Esophagus muscularis mucosa (tissue), 4 donors: ENCODE measurements around the gene ARMC9. TPM values are rescaled to one million over a fixed set of nuclear protein-coding genes. Genes with fewer than 3 reads are reported as not detected.
"Not testable (repeated sequence)": the region's sequence is repeated elsewhere in the genome, so short reads cannot be mapped to it uniquely, and the experiment has no call there.

ENCODE experiments used
- DNase-seq: peaks from one replicate; pipeline ENCODE4 v3.0.0-alpha.2; 2017; ENCODE audit errors: extremely low spot score
- H3K27ac ChIP-seq, 4 donors: fragments of 200-600 bp; sonication (generic); replicated peaks in 1 of 4; 1 replicate in 3 of 4; 2 replicates in 1 of 4; pipeline ENCODE4 v1.5.1; 2016 to 2019; ENCODE audit warnings: mild to moderate bottlenecking in 1 of 4
- H3K27me3 ChIP-seq, 4 donors: fragments of 200-600 bp; sonication (generic); one replicate each; pipeline versions ENCODE4 v1.5.1 to v1.6.0; 2016 to 2019
- H3K36me3 ChIP-seq, 4 donors: fragments of 200-600 bp; sonication (generic); one replicate each; pipeline ENCODE4 v1.5.1; 2016 to 2019
- H3K4me1 ChIP-seq, 4 donors: fragments of 200-600 bp; sonication (generic); one replicate each; pipeline ENCODE4 v1.5.1; 2016 to 2019
- H3K4me3 ChIP-seq, 4 donors: fragments of 200-600 bp; sonication (generic); 1 replicate in 2 of 4; 2 replicates in 2 of 4; pipeline ENCODE4 v1.5.1; 2016 to 2019; ENCODE audit warnings: mild to moderate bottlenecking in 4 of 4, moderate library complexity in 1 of 4
- H3K9me3 ChIP-seq, 4 donors: fragments of 200-600 bp; sonication (generic); 1 replicate in 3 of 4; 2 replicates in 1 of 4; pipeline ENCODE4 v1.5.1; 2016 to 2019
- EP300 ChIP-seq: sonication (generic); formaldehyde crosslinking; IDR thresholded peaks from one replicate; pipeline ENCODE4 v1.6.1; 2017; ENCODE audit warnings: antibody characterized with exemption
- POLR2A ChIP-seq: fragments of 450-650 bp; IDR thresholded peaks from one replicate; pipeline ENCODE4 v1.6.1; 2017; ENCODE audit warnings: antibody characterized with exemption, moderate library complexity, mild to moderate bottlenecking, low read depth
- POLR2AphosphoS5 ChIP-seq, 2 donors: sonication (generic); formaldehyde crosslinking; IDR thresholded peaks; one replicate each; pipeline ENCODE4 v1.6.1; 2017; ENCODE audit warnings: antibody characterized with exemption in 2 of 2
- WGBS: methylation state at CpG from one replicate; pipeline ENCODE4 v1.1.5; 2018; 5-methylcytosine and 5-hydroxymethylcytosine counted together
- intact Hi-C: fragments of 100-400 bp; cut with DNase I; formaldehyde crosslinking; loops from one replicate; pipeline ENCODE4 v1.15.1; 2023
- total RNA-seq, 4 donors: library from RNA; depleted of rRNA; stranded (reverse); fragments of >200 nt; gene quantifications; one replicate each; pipeline versions ENCODE4 v1.1.0 to v1.2.1, GENCODE V29; 2016
- TF ChIP-seq, protein P1 (sequence below), 3 experiments: fragments of 200-600 bp in 2 of 3; fragments of 450-650 bp in 1 of 3; sonication (generic) in 2 of 3; IDR thresholded peaks; one replicate each; pipeline ENCODE4 v1.5.1; 2017 to 2019; ENCODE audit warnings: antibody characterized with exemption in 3 of 3, mild to moderate bottlenecking in 2 of 3, moderate library complexity in 1 of 3

The ARMC9 gene
- total RNA-seq, 4 donors from 2014 or later = 119 to 262 (median 152) TPM

DNA sequence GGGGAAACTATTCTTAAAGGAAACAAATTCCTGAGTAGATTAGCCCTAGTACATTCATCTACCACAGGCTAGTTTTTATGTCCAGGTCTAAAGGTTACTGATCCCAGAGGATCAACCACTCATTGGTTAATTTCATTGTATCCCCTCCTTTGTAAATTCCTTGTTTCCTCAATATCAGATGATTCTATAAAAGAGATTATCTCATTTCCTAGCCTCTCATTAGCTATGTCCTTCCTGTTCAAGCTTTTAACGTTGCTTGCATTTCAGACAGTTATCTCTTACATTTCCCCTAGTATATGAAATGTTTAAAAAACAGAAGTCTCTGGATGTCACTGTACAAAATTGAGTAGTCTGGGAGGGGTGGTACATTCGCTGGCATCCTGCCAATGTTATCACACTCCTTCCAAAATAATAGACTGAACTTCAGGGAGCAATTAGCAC, 24.2 kb upstream of the ARMC9 start:
- no peaks in the 10 kb centered on the region for H3K9me3 ChIP-seq
- H3K4me3 ChIP-seq = no peak overlapping the region
- intact Hi-C loops = no loop called here
- peak overlapping the region in 1 of 4 donors; percentile 9 for H3K27ac ChIP-seq
- H3K4me1 ChIP-seq = peaks cover 9 to 24% (median 20%) of the 10 kb centered on the region in 4 donors
- DNase-seq = no peak
- WGBS = 37% methylated on average over 2 of the region's 2 CpGs
- H3K36me3 ChIP-seq = peaks cover 5 to 47% (median 28%) of the 10 kb centered on the region in 4 donors
- H3K27me3 ChIP-seq = no peaks in the 10 kb centered on the region
- no peak for TF ChIP-seq POLR2AphosphoS5 (IDR thresholded peaks at IDR 0.05)
- TF ChIP-seq EP300 = no peak
- TF ChIP-seq, protein P1, sequence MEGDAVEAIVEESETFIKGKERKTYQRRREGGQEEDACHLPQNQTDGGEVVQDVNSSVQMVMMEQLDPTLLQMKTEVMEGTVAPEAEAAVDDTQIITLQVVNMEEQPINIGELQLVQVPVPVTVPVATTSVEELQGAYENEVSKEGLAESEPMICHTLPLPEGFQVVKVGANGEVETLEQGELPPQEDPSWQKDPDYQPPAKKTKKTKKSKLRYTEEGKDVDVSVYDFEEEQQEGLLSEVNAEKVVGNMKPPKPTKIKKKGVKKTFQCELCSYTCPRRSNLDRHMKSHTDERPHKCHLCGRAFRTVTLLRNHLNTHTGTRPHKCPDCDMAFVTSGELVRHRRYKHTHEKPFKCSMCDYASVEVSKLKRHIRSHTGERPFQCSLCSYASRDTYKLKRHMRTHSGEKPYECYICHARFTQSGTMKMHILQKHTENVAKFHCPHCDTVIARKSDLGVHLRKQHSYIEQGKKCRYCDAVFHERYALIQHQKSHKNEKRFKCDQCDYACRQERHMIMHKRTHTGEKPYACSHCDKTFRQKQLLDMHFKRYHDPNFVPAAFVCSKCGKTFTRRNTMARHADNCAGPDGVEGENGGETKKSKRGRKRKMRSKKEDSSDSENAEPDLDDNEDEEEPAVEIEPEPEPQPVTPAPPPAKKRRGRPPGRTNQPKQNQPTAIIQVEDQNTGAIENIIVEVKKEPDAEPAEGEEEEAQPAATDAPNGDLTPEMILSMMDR (IDR thresholded peaks at IDR 0.05) = no peak
- TF ChIP-seq POLR2A = no peak

DNA sequence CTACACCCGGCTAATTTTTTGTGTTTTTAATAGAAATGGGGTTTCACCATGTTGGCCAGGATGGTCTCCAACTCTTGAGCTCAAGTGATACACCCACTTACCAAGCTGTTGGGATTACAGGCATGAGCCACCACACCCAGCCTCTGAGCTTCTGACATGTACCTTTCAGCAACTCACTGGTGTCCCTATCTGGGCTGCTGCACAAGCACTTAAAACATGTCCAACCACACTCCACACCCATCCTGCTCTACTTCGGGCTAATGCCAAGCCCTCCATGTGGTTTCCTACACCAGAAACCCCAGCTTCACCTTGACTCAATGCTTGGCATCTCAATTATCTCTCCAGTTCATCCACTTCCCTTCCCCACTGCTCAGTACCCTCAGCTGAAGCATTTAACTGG, 22.4 kb upstream of the ARMC9 start:
- Histone ChIP-seq H3K4me1 (peaks cover 7 to 11% (median 9%) of the 10 kb centered on the region in 4 donors), H3K27me3 (no peaks in the 10 kb centered on the region), H3K9me3 (no peaks in the 10 kb centered on the region), H3K4me3 (no peak overlapping the region), H3K36me3 (peaks cover under 1 to 33% (median 24%) of the 10 kb centered on the region in 4 donors), H3K27ac (no peak overlapping the region)
- intact Hi-C loops = no loop called here
- TF ChIP-seq, protein P1 (IDR thresholded peaks at IDR 0.05) = no peak
- TF ChIP-seq EP300 = no peak
- DNase-seq = no peak
- 94% methylated on average over 2 of the region's 2 CpGs for WGBS

DNA sequence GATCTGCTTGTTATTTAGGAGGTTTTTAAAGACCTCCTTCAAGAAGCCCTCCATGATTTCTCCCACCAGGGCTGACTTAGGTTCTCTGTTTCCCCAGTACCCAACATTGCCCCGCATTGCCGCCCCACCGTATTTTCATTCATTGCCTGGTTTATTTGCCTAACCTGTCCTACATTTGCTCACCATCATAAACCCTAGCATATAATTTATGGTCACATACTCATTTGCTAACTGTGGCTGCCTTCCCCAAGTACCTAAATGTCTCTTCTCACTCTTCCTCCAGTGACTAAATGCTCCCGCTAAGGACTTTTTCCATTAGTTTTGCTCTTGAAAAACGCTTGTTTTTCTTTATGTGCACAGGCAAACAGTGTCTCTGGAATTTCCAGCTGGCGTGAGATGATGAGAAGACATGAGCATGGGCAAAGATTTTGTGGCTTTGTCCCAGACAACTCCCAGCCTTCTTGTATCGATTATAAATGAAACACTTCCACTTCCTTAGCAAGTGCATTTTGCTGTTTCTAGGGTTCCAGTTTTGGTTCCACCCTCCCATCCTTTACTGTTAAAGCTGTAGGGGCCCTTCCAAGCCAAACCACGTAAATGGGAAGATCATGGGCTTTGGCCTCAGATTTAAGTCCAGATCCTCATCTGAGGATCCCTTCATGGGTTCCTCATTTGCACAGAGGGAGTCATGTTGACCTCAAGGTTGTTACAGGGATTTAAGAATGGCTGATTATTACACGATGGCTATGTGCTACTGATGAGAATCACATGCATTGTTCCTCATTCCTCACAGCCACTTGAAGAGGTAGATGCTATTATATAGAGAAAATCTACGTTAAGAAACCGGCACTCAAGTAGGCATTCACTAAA, 21.0 kb upstream of the ARMC9 start:
- peaks cover 0 to 20% (median 15%) of the 10 kb centered on the region in 4 donors for H3K36me3 ChIP-seq
- H3K4me3 ChIP-seq = no peak overlapping the region
- intact Hi-C loops = no loop called here
- no peaks in the 10 kb centered on the region for H3K9me3 ChIP-seq
- peaks cover 7 to 23% (median 14%) of the 10 kb centered on the region in 4 donors for H3K4me1 ChIP-seq
- TF ChIP-seq EP300 (no peak), POLR2AphosphoS5 (IDR thresholded peaks at IDR 0.05) (no peak)
- 86% methylated on average over 11 of the region's 11 CpGs for WGBS
- H3K27ac ChIP-seq = no peak overlapping the region
- DNase-seq = no peak
- H3K27me3 ChIP-seq = no peaks in the 10 kb centered on the region

DNA sequence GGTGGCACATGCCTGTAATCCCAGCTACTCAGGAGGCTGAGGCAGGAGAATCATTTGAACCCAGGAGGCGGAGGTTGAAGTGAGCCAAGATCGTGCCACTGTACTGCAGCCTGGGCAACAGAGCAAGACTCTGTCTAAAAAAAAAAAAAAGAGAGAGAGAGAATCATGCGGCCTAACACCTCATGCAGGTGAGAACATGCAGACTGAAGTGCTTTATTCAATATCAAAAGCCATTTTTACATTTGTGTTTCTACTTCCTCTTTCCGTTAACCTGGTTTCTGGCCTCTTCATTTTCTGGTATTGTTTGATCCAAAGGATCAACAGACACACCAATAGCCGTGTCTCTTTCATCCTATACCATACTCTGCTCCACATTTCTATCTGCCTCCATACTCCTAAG, 19.6 kb upstream of the ARMC9 start:
- WGBS = 80% methylated on average over 5 of the region's 5 CpGs
- peaks cover 7 to 25% (median 14%) of the 10 kb centered on the region in 4 donors for H3K4me1 ChIP-seq

DNA sequence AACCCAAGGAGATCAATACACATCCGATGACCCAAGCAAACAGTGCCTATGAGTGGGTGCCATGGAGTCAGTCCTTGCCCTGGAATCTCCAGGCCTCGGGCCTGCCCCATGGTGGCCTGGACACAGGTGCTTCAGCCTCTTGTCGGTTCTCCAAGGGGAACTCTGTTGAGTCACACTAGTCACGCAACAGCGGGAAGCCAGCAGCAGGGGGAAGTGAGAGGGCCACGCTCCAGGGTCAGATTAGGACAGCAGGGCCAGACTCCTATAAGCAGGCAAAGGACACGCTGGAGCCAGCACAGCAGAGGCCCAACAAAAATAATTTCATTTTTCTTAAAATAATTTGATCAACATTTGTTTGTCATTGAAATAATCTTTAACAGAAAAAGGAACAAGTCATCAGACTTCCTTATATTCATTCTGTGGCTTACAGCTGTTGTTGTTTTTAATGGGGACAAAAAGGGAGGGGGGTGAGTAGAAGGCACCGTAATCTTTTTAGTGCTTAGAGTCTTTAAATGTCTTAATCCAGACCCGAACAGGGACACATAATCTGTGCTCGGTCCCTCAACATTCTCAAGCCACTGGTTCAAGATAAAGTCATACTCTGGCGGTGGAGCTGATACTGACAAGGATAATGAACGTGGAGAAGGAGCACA, 16.4 kb upstream of the ARMC9 start:
- Histone ChIP-seq H3K27me3 (no peaks in the 10 kb centered on the region), H3K27ac (peak overlapping the region in 1 of 4 donors; percentile 3), H3K4me1 (peaks cover 18 to 36% (median 23%) of the 10 kb centered on the region in 4 donors), H3K4me3 (no peak overlapping the region), H3K36me3 (no peaks in the 10 kb centered on the region), H3K9me3 (no peaks in the 10 kb centered on the region)
- intact Hi-C loops = no loop called here
- TF ChIP-seq POLR2AphosphoS5 (IDR thresholded peaks at IDR 0.05) = peak in 1 of 2 donors; percentile 15
- TF ChIP-seq POLR2A = no peak
- WGBS = 69% methylated on average over 7 of the region's 12 CpGs
- no peak for DNase-seq

More for the DNA sequence above, 19.6 kb upstream of the ARMC9 start:
- H3K27me3 ChIP-seq, H3K4me3 ChIP-seq, DNase-seq, H3K9me3 ChIP-seq, H3K27ac ChIP-seq, intact Hi-C loops: not testable (repeated sequence)
- peaks cover 0 to 11% (median 4%) of the 10 kb centered on the region in 4 donors for H3K36me3 ChIP-seq

DNA sequence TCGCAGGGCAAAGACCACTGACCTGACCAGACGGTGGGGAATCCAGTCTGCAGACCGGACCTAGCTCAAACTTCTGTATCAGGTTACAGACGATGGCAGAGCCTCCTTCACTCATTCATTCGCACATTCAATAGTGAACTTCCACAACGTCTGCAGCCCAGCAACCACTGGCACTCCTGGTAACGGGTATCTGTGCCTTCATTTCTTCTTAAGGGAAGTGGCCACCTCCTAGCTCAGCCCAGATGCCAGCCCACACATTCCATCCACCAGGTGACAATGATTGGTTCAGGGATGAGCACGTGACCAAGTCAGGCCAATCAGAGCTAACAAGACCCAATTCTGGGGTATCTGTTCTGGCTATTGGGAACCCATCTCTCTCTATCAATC, 15.9 kb upstream of the ARMC9 start:
- whole genome bisulfite sequencing = 91% methylated on average over 8 of the region's 8 CpGs
- H3K36me3 ChIP-seq = no peaks in the 10 kb centered on the region
- H3K9me3 ChIP-seq = no peaks in the 10 kb centered on the region
- TF ChIP-seq, protein P1 (IDR thresholded peaks at IDR 0.05) = no peak
- H3K27me3 ChIP-seq = no peaks in the 10 kb centered on the region
- H3K4me1 ChIP-seq = peaks cover 18 to 38% (median 23%) of the 10 kb centered on the region in 4 donors
- DNase-seq = no peak
- H3K4me3 ChIP-seq = no peak overlapping the region
- H3K27ac ChIP-seq = peak overlapping the region in 1 of 4 donors; percentile 3
- intact Hi-C loops = no loop called here
